HG03095 (cell line): ENCODE measurements around the gene TPGS1.

Experiments used
- ATAC-seq: cut with Tn5 transposase; IDR thresholded peaks from one replicate; pipeline ENCODE4 v1.9.1; 2021; ENCODE audit warnings: moderate library complexity; ENCODE audit not compliant: unreplicated experiment

Gene TPGS1

GRCh38 chr19:507286-508203, at the start of gene TPGS1:
TSS of gene TPGS1 (plus strand) at chr19:507497. CDS start at chr19:507507, 10 bp downstream.
- ATAC-seq = peak; percentile 41

- no peak for ATAC-seq
These were observed 49.7 kb upstream of the TPGS1 start for GRCh38 chr19:457636-458035.

- no peak for ATAC-seq
These were observed 48.9 kb upstream of the TPGS1 start for GRCh38 chr19:458091-459042.

- ATAC-seq = no peak
These were observed 47.4 kb upstream of the TPGS1 start for GRCh38 chr19:459724-460511.

GRCh38 chr19:460877-461720, 46.2 kb upstream of the TPGS1 start, which contains the start of gene SHC2:
TSS of gene SHC2 (minus strand) at chr19:461033. CDS start at chr19:460996, 37 bp downstream.
- no peak for ATAC-seq

- no peak for ATAC-seq
These were observed 45.4 kb upstream of the TPGS1 start for GRCh38 chr19:461721-462551.

GRCh38 chr19:463483-464207, 43.7 kb upstream of the TPGS1 start:
- ATAC-seq = no peak

- no peak for ATAC-seq
These were observed 43.1 kb upstream of the TPGS1 start for GRCh38 chr19:464208-464545.

GRCh38 chr19:465056-465816, 42.1 kb upstream of the TPGS1 start:
- no peak for ATAC-seq

- no peak for ATAC-seq
These were observed 39.7 kb upstream of the TPGS1 start for GRCh38 chr19:467554-467953.

GRCh38 chr19:468587-469256, 38.6 kb upstream of the TPGS1 start:
- no peak for ATAC-seq

- no peak for ATAC-seq
These were observed 37.5 kb upstream of the TPGS1 start for GRCh38 chr19:469833-470232.

- no peak for ATAC-seq
These were observed 36.6 kb upstream of the TPGS1 start for GRCh38 chr19:470701-471100.

- no peak for ATAC-seq
These were observed 35.1 kb upstream of the TPGS1 start for GRCh38 chr19:472005-472858.

- ATAC-seq = no peak
These were observed 32.9 kb upstream of the TPGS1 start for GRCh38 chr19:474126-475078.
